GM21529 (cell line): Measurements from ENCODE around the gene NTM.

Source experiments
- ATAC-seq: cut with Tn5 transposase; IDR thresholded peaks from one replicate; pipeline ENCODE4 v1.9.1; 2021; ENCODE audit not compliant: unreplicated experiment

The NTM gene

DNA sequence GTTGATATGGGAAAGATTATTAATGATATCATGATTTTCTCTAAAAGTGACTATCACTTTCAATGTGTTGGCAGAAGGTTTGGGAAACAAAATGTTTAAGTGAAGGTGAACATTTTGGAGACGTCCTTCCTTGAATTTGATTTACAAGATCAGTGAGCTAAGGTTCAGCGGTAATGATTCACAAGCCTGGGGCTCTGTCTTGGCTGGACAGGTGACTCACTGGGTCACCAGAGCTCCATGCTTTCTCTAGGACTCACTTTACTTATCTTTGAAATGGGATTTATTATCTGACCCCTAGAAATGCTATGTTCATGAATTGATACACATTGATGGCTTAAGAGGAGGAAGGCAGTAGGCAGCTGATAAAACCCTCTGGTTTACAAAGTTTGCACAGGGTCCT, 437.5 kb downstream of the NTM start:
- ATAC-seq: no peak

- ATAC-seq: no peak
These were observed 438.1 kb downstream of the NTM start for GRCh38 chr11:131808470-131808869.

GRCh38 chr11:131809203-131809918, 438.9 kb downstream of the NTM start:
- no peak for ATAC-seq

GRCh38 chr11:131810541-131810940, 440.1 kb downstream of the NTM start:
- ATAC-seq: no peak

- no peak for ATAC-seq
These were observed 441.0 kb downstream of the NTM start for GRCh38 chr11:131811383-131811782.

GRCh38 chr11:131814108-131814507, 443.7 kb downstream of the NTM start:
- no peak for ATAC-seq

DNA sequence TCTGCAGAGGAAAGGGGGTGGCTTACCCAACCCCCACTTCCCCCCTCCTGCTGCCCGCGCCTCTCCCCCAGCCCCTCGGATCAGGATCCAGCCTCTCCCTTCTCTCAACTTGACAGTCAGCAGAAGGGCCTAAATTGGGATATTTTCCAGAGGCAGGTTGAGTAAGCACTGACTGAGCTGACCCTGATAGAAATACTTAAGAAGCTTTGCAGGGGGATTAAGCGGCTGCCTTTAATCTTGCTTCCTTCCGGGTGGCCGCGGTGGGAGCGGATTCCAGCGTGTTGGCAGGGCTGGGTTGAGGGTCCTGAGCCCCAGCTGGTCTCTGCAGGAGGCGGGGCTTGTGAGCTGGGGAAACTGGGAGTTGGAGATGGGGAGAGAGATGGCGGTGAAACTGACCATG, 445.2 kb downstream of the NTM start:
- ATAC-seq: no peak

DNA sequence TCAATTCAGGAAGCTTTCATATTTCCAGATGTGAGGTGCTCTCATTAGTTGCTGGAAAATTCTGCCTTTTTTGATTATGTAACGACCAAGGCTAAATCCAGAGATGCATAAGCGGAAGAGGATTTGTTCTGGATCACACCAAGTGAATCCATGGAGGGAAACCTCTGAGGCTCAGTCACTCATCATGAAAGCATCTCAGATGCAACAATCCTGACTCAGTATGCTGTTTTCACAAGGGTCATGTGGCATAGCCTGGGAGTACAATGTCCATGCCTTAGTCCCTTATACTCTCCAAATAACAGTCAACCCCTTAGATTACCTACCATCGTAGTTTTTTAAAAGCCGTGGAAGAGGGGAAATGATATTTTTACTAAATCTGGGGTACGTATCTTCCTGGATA, 445.6 kb downstream of the NTM start:
- ATAC-seq: no peak

GRCh38 chr11:131817687-131818188, 447.3 kb downstream of the NTM start:
- no peak for ATAC-seq

DNA sequence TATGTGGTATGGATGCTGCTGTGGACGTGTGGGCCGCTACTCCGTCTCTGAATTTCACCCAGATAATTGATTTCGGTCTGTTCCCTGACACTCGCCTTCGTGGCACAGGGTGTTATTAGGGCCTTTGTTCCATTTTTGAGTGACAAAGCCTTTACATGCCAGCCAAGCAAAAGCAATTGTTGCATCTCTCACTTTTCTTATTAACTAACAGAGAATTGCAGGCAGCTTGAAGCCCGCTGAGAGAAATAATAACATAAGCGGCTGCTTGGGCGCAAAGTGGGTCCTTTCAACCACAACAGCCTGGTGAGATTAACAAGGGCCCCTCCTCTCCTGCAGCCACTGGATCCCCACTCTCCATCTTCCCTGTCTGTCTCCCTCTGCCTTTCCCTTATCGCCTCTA, 449.4 kb downstream of the NTM start:
- ATAC-seq: no peak

DNA sequence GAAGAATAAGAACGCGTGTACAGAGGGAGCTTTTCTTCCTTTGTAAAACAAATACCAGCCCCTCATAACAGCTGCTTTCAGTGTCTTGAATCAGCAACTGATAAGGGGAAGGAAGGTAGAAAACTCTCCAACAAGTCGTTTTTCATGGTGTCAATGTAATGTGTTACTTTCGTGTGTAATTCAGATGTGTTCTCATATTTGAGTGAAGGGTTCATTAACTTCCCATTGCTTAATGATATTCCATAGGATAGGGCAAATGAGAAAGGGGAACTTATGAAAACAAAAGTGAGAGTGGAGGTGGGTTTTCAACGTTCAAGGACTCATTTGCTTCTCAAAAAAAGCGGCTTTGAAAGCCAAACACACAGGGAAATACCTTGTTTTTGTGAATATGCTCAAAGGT, 452.1 kb downstream of the NTM start:
- no peak for ATAC-seq

GRCh38 chr11:131823772-131824171, 453.4 kb downstream of the NTM start:
- ATAC-seq: no peak

- no peak for ATAC-seq
These were observed 454.4 kb downstream of the NTM start for GRCh38 chr11:131824771-131825170.

DNA sequence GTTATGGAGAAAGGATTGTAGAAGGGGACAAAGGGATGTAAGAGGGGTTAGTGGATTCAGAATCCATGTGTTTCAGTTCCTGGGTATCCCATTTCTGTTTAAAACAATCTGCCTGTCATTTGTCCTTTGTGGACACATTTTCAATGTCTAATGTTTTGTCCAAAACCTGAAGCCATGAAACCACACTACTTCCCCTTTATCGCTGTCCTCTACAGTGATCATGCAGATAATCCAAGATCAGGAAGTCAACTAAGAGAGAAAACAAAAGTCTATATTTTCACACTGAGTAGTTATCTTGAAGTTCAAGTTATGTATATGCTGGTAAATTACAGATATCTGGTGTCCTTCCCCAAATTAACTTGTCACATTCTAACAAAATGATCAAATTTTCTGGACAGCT, 457.0 kb downstream of the NTM start:
- no peak for ATAC-seq

DNA sequence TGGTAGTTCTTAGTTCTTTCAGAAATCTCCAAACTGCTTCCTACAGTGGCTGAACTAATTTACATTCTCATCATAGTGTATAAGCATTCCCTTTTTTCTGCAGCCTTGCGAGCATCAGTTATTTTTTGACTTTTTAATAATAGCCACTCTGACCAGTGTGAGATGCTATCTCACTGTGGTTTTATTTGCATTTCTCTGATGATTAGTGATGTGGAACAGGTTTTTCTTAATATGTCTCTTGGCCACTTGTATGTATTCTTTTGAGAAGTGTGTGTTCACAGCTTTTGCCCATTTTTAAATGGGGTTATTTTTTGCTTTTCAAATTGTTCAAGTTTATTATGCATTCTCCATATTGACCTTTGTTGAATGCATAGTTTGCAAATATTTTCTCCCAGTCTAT, 459.3 kb downstream of the NTM start:
- no peak for ATAC-seq

- ATAC-seq: no peak
These were observed 461.7 kb downstream of the NTM start for GRCh38 chr11:131832079-131832478.

GRCh38 chr11:131833366-131833765, 463.0 kb downstream of the NTM start:
- no peak for ATAC-seq

DNA sequence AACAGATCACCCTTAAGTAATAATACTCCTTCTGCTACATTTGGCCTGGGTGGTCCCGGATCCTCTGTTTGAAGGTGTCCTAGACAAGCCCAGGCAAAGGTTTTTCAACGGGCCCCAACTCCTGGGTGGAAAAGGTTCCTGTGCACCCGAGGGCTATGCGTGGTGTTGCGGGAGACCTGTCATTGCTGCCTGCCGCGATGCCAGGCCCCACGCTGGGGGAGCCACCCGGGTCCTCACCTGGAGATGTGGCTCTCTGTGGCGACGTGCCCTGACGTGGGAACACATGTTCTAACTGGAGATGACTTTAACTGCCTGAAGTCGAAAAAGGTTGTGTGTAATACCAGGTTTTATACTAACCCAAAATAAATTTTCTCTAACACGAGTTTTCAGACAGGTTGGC, 467.1 kb downstream of the NTM start:
- no peak for ATAC-seq

DNA sequence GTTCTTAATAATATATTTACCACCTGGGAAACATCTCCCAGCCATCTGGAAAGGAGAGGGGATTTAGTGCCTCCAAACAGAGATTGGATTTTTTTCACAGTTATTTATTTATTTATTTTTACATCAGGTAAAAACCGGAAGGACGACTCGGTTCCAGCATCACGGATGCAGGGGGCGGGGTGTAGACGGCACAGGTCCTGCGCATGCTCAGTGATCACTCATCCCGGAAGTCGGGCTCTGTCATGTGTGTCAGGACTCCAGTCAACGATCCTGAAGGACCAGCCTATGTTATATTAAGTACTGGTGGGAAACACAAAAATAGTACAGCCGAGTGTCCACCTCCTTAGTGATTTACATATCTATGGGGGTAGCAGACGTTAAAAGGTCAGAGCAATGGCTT, 467.6 kb downstream of the NTM start:
- no peak for ATAC-seq

GRCh38 chr11:131839326-131839725, 468.9 kb downstream of the NTM start:
- no peak for ATAC-seq

DNA sequence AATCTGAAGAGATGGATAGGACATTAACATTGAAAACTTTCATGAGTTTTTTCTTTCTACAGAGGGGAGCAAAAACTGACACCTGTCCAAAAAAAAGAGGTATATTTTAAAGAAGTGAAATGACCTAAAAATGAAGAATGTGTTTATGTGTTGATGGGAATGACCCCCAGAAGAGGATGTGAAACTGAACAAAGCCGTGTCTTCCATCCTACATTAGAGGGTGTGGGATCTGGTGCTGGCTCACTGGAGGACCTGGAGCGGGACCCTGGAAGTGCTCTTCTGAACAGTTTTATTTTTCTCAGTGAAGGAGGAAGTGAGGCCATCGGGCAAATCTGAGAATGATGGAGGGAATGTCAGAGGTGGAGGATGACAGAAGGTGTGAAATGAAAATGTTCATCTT, 470.1 kb downstream of the NTM start:
- no peak for ATAC-seq

GRCh38 chr11:131841028-131841427, 470.6 kb downstream of the NTM start:
- no peak for ATAC-seq

- no peak for ATAC-seq
These were observed 471.7 kb downstream of the NTM start for GRCh38 chr11:131841925-131842635.
